Measurements from ENCODE around the gene TEN1.

TEN1 gene

GRCh38 chr17:76025294-76025693, 46.3 kb downstream of the TEN1 start:
- Histone ChIP-seq H3K36me3 (replicated peaks; ENCODE audit: low read depth, low read length) (no peaks in the 10 kb centered on the region), H3K9me3 (ENCODE audit: insufficient read depth, low read length) (no peaks in the 10 kb centered on the region), H3K9ac (ENCODE audit: low read length) (no peak overlapping the region), H3K79me2 (ENCODE audit: low read length) (no peaks in the 10 kb centered on the region), H4K20me1 (ENCODE audit: insufficient read depth, low read length) (no peaks in the 10 kb centered on the region), H3K4me1 (ENCODE audit: low read length) (no peaks in the 10 kb centered on the region), H3K4me3 (ENCODE audit: low read length) (no peak overlapping the region), H3K27ac (ENCODE audit: low read length) (no peak overlapping the region), H2AFZ (ENCODE audit: low read depth, low read length) (no peak overlapping the region), H3K27me3 (ENCODE audit: low read depth, low read length) (no peaks in the 10 kb centered on the region), H3K4me2 (ENCODE audit: low read length) (no peak overlapping the region)
- TF ChIP-seq EZH2phosphoT487 (IDR thresholded peaks at IDR 0.05; ENCODE audit: low read depth) (no peak), CTCF (IDR thresholded peaks at IDR 0.05; ENCODE audit: low read depth, low read length) (no peak)

- Histone ChIP-seq H4K20me1 (ENCODE audit: insufficient read depth, low read length) (no peaks in the 10 kb centered on the region), H3K9ac (ENCODE audit: low read length) (no peak overlapping the region), H3K4me3 (ENCODE audit: low read length) (no peak overlapping the region), H3K9me3 (ENCODE audit: insufficient read depth, low read length) (no peaks in the 10 kb centered on the region), H3K36me3 (replicated peaks; ENCODE audit: low read depth, low read length) (no peaks in the 10 kb centered on the region), H3K4me1 (ENCODE audit: low read length) (no peaks in the 10 kb centered on the region), H3K79me2 (ENCODE audit: low read length) (no peaks in the 10 kb centered on the region), H2AFZ (ENCODE audit: low read depth, low read length) (no peak overlapping the region), H3K4me2 (ENCODE audit: low read length) (no peak overlapping the region), H3K27me3 (ENCODE audit: low read depth, low read length) (no peaks in the 10 kb centered on the region), H3K27ac (ENCODE audit: low read length) (no peak overlapping the region)
- TF ChIP-seq CTCF (IDR thresholded peaks at IDR 0.05; ENCODE audit: low read depth, low read length) (no peak), EZH2phosphoT487 (IDR thresholded peaks at IDR 0.05; ENCODE audit: low read depth) (no peak)
Measured at GRCh38 chr17:76026714-76027158, 47.7 kb downstream of the TEN1 start.

GRCh38 chr17:76027159-76027839, 48.3 kb downstream of the TEN1 start, which contains the start of gene EVPL:
EVPL (minus strand) TSS chr17:76027306; CDS start chr17:76027198, 108 bp downstream.
- TF ChIP-seq EZH2phosphoT487 (IDR thresholded peaks at IDR 0.05; ENCODE audit: low read depth): no peak
- no peak for TF ChIP-seq CTCF (IDR thresholded peaks at IDR 0.05; ENCODE audit: low read depth, low read length)
- H2AFZ ChIP-seq (ENCODE audit: low read depth, low read length): no peak within 1 kb of the TSS
- no peaks in the 10 kb centered on the region for H4K20me1 ChIP-seq (ENCODE audit: insufficient read depth, low read length)
- no peaks in the 10 kb centered on the region for H3K9me3 ChIP-seq (ENCODE audit: insufficient read depth, low read length)
- no peak within 1 kb of the TSS for H3K9ac ChIP-seq (ENCODE audit: low read length)
- H3K27ac ChIP-seq (ENCODE audit: low read length): no peak within 1 kb of the TSS
- no peaks in the 10 kb centered on the region for H3K27me3 ChIP-seq (ENCODE audit: low read depth, low read length)
- no peaks in the 10 kb centered on the region for H3K79me2 ChIP-seq (ENCODE audit: low read length)
- H3K36me3 ChIP-seq (replicated peaks; ENCODE audit: low read depth, low read length): no peaks in the 10 kb centered on the region
- H3K4me2 ChIP-seq (ENCODE audit: low read length): no peak within 1 kb of the TSS
- H3K4me3 ChIP-seq (ENCODE audit: low read length): no peak within 1 kb of the TSS
- no peaks in the 10 kb centered on the region for H3K4me1 ChIP-seq (ENCODE audit: low read length)

- H3K9me3 ChIP-seq (ENCODE audit: insufficient read depth, low read length): no peaks in the 10 kb centered on the region
- no peak overlapping the region for H3K27ac ChIP-seq (ENCODE audit: low read length)
- H3K9ac ChIP-seq (ENCODE audit: low read length): no peak overlapping the region
- no peak overlapping the region for H3K4me2 ChIP-seq (ENCODE audit: low read length)
- H3K36me3 ChIP-seq (replicated peaks; ENCODE audit: low read depth, low read length): no peaks in the 10 kb centered on the region
- TF ChIP-seq EZH2phosphoT487 (IDR thresholded peaks at IDR 0.05; ENCODE audit: low read depth) (no peak), CTCF (IDR thresholded peaks at IDR 0.05; ENCODE audit: low read depth, low read length) (no peak)
- no peaks in the 10 kb centered on the region for H4K20me1 ChIP-seq (ENCODE audit: insufficient read depth, low read length)
- H3K79me2 ChIP-seq (ENCODE audit: low read length): no peaks in the 10 kb centered on the region
- no peak overlapping the region for H3K4me3 ChIP-seq (ENCODE audit: low read length)
- no peak overlapping the region for H2AFZ ChIP-seq (ENCODE audit: low read depth, low read length)
- no peaks in the 10 kb centered on the region for H3K27me3 ChIP-seq (ENCODE audit: low read depth, low read length)
- H3K4me1 ChIP-seq (ENCODE audit: low read length): no peaks in the 10 kb centered on the region
Measured at GRCh38 chr17:76032073-76032779, 53.2 kb downstream of the TEN1 start.
